Eye (tissue), 1 donor: Measurements from ENCODE around the gene SWSAP1.
"Not testable (repeated sequence)": the region's sequence is repeated elsewhere in the genome, so short reads cannot be mapped to it uniquely, and the experiment has no call there.

Experiments used
- DNase-seq: peaks from one replicate; pipeline ENCODE4 v3.0.0-alpha.2; 2015

Gene SWSAP1

GRCh38 chr19:11374433-11375142, at the start of gene SWSAP1:
Gene SWSAP1, plus strand, starts transcription at chr19:11374666. Its CDS starts 15 bp downstream, at chr19:11374681.
- peak; percentile 100 for DNase-seq

GRCh38 chr19:11324748-11325389, 49.6 kb upstream of the SWSAP1 start:
- no peak for DNase-seq

GRCh38 chr19:11325544-11325943, 48.9 kb upstream of the SWSAP1 start:
- no peak for DNase-seq

GRCh38 chr19:11330127-11330526, 44.3 kb upstream of the SWSAP1 start:
- DNase-seq: no peak

GRCh38 chr19:11331502-11331901, 43.0 kb upstream of the SWSAP1 start:
- no peak for DNase-seq

GRCh38 chr19:11332822-11333221, 41.6 kb upstream of the SWSAP1 start:
- no peak for DNase-seq

GRCh38 chr19:11333838-11334237, 40.6 kb upstream of the SWSAP1 start:
- DNase-seq: not testable (repeated sequence)

- no peak for DNase-seq
Observed at GRCh38 chr19:11335449-11336146, 38.9 kb upstream of the SWSAP1 start.

- DNase-seq: no peak
Observed at GRCh38 chr19:11337080-11337479, 37.4 kb upstream of the SWSAP1 start.

- no peak for DNase-seq
Observed at GRCh38 chr19:11338121-11338520, 36.3 kb upstream of the SWSAP1 start.

- DNase-seq: no peak
Observed at GRCh38 chr19:11338569-11339253, 35.8 kb upstream of the SWSAP1 start.

- DNase-seq: peak; percentile 96
Observed at GRCh38 chr19:11339254-11340098, 35.0 kb upstream of the SWSAP1 start, which contains the start of gene RAB3D. Gene RAB3D, minus strand, starts transcription at chr19:11339657. Its CDS starts 2,258 bp downstream, at chr19:11337399.

GRCh38 chr19:11340099-11340467, 34.4 kb upstream of the SWSAP1 start:
- not testable (repeated sequence) for DNase-seq

- no peak for DNase-seq
Observed at GRCh38 chr19:11342429-11342828, 32.0 kb upstream of the SWSAP1 start.

- DNase-seq: no peak
Observed at GRCh38 chr19:11345122-11345803, 29.2 kb upstream of the SWSAP1 start.

- peak; percentile 99 for DNase-seq
Observed at GRCh38 chr19:11346104-11346940, 28.1 kb upstream of the SWSAP1 start, which contains the start of the genes CCDC159 and TMEM205. Gene CCDC159, plus strand, starts transcription at chr19:11346519. Its CDS starts 88 bp downstream, at chr19:11346607. Gene TMEM205, minus strand, starts transcription at chr19:11346268. Its CDS starts 649 bp downstream, at chr19:11345619.

- DNase-seq: no peak
Observed at GRCh38 chr19:11347546-11348039, 26.9 kb upstream of the SWSAP1 start.

GRCh38 chr19:11349171-11349570, 25.3 kb upstream of the SWSAP1 start:
- no peak for DNase-seq

- DNase-seq: not testable (repeated sequence)
Observed at GRCh38 chr19:11354102-11354501, 20.4 kb upstream of the SWSAP1 start.
